Tibial nerve (tissue), 4 donors: Measurements from ENCODE around the gene CHMP1A.

Source experiments
- CTCF ChIP-seq, 5 experiments: fragments of 200-600 bp in 3 of 5; fragments of 450-650 bp in 2 of 5; sonication (generic) in 3 of 5; IDR thresholded peaks; one replicate each; pipeline ENCODE4 v1.5.1; 2016 to 2019; ENCODE audit warnings: antibody characterized with exemption in 5 of 5, mild to moderate bottlenecking in 3 of 5, moderate library complexity in 2 of 5
- EP300 ChIP-seq, 2 donors: sonication (generic); formaldehyde crosslinking; IDR thresholded peaks; one replicate each; pipeline ENCODE4 v1.6.1; 2017; ENCODE audit warnings: antibody characterized with exemption in 2 of 2, mild to moderate bottlenecking in 1 of 2

DNA sequence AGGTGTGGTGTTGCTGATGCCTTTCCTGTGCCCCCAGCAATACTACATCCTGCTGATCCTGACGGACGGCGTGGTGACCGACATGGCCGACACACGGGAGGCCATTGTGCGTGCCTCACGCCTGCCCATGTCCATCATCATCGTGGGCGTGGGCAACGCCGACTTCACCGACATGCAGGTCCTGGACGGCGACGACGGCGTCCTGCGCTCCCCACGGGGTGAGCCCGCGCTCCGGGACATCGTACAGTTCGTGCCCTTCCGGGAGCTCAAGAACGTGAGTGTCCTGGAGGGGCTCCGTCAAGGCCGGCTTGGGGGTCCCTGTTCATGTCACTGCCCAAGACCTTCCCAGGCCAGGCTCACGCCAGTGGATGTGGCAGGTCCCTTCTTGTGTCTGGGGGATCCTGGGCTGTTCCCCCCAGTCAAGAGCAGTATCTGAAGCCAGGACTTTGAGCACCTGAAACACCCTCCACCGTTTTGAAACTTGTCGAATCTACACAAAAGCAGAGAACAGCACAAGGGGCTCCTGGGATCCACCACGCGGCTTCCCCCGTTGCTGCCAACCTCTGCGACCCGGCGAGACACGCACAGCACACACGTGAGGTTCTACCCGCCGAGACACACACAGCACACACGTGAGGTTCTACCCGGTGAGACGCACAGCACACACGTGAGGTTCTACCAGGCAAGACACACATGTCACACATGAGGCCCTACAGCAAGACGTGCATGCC, 62.0 kb downstream of the CHMP1A start:
- TF ChIP-seq CTCF (IDR thresholded peaks at IDR 0.05) (no peak), EP300 (IDR thresholded peaks at IDR 0.05) (no peak)
